Stimulated activated CD8-positive, alpha-beta memory T cell treated with anti-CD3 and anti-CD28 coated beads, Interleukin-12 subunit alpha, Interleukin-12 subunit beta, amount 100 ng/mL, for 1 hour (primary cell): ENCODE results near the gene NRN1L.

ENCODE experiments used
- DNase-seq: peaks from one replicate; pipeline ENCODE4 v3.0.0-alpha.2; 2020; ENCODE audit warnings: low read depth

NRN1L gene

DNA sequence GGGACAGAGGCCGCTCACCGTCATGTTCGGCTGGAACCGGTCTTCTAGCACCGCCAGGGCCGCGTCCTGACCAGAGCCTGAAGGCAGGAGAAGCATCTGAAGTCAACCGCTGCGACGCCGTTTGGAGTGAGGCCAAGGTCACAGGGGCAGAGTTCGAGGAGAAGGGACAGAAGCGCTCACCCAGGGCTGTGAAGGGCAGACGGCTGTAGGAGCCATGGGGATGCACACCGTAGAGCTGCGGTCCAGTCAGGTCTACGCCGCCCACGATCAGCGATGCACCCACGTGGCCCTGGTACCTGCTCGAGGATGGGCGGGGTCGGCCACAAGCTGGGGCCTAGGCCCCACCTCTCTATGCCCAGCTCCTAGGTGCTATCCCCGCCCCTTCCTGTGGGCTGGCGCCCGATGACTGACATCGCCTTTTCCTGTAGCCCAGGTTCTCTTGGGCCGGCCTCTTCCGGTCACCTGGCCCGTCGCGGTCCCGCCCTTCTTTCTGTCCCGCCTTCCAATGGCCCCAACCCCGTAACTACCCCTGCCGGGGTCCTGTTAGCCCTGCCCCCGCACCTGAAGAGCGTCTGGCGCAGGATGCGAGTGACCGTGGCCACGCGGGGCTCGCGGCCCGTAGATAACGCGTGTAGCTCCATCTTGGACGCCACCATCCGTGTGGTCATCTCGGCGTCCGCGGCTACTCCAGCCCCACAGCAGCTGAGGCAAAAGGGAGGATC is 50.9 kb downstream of the NRN1L start:
- peak; percentile 86 for DNase-seq
